NCI-H460 (cell line): ENCODE results near the gene SBNO2. TPM values are rescaled to one million over a fixed set of nuclear protein-coding genes. Genes with fewer than 3 reads are reported as not detected.

Source experiments
- DNase-seq: peaks from one replicate; pipeline ENCODE4 v3.0.0-alpha.2; 2016; ENCODE audit warnings: low read depth; ENCODE audit errors: extremely low read depth
- total RNA-seq: library from RNA; depleted of rRNA; stranded (reverse); fragments of >200 nt; shearing (Covaris generic); gene quantifications from 2 replicates; pipeline ENCODE4 v1.2.3, GENCODE V29; 2014

Gene SBNO2
- total RNA-seq, 1 experiment from 2014 or later, result 28.0 TPM

- peak; percentile 95 for DNase-seq
These were observed 78.9 kb downstream of the SBNO2 start, which contains the start of gene POLR2E for GRCh38 chr19:1094978-1095701. TSS of gene POLR2E (minus strand) at chr19:1095375. CDS start at chr19:1095315, 60 bp downstream.

DNA sequence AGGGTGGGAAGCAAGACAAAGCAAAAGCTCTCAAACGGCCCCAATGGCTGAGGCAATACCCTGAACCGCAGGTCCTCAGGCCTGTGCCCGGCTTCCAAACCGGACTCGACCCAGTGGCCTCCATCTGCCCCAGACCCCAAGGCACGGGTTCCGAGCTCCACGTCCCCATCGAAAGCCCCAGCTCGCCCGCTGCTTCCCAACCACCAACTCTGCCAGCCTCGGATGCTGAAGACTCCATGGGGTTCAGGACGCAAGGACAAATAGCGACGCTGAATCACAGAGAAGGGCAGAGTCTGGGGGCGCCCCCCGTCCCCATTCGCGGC, 79.5 kb downstream of the SBNO2 start:
- DNase-seq, result no peak

DNA sequence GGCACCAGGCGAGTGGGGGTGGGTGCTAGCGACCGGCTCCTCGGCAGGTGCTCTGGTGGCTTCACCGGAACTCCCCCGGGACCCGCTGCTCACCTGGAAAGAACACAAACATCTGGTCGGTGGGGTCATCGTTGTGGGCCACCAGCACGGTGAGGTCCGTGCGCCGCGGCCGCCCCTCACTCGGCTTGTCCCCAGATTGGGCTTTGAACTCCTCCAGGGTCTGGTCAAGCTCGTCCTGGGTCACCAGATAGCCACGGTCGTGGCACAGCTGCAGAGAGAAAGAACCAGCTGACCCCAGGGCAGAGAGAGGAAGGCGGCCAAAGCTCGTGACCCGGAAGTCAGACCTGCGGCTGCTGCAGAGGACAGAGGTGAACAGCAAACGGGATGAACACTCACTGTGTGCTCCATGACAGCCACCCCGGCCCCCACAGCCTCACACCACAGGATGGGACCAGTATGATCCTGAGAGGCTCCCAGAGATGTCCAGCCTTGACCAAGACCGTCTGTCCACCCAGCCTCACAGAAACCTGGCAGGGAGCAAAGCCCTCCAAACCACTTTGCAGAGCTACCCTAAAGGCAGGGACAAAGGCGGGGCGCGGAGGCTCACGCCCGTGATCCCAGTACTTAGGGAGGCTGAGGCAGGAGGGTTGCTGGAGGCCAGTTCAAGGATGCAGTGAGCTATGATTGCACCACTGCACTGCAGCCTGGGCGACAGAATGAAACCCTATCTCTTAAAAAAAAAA, 80.1 kb downstream of the SBNO2 start:
- DNase-seq, result no peak

DNA sequence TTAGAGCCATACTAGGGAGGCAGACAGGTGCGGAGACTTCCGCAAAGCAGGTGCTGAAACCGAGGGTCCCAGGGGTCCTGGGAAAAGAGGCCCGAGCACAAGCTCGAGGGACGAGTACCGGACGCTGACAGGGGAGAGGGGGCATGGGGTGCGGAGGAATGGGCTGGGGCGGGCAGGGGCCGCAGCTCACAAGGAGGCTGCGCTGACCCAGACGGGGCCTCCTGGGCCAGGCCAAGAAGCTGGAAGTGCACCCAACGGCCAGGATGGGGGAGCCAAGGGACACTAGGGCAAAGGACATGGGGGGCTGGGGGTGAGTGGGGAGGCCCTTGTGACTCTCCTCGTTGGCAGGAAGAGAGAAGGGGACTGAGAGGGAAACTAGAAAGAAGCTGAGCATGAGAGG, 80.7 kb downstream of the SBNO2 start:
- no peak for DNase-seq

DNA sequence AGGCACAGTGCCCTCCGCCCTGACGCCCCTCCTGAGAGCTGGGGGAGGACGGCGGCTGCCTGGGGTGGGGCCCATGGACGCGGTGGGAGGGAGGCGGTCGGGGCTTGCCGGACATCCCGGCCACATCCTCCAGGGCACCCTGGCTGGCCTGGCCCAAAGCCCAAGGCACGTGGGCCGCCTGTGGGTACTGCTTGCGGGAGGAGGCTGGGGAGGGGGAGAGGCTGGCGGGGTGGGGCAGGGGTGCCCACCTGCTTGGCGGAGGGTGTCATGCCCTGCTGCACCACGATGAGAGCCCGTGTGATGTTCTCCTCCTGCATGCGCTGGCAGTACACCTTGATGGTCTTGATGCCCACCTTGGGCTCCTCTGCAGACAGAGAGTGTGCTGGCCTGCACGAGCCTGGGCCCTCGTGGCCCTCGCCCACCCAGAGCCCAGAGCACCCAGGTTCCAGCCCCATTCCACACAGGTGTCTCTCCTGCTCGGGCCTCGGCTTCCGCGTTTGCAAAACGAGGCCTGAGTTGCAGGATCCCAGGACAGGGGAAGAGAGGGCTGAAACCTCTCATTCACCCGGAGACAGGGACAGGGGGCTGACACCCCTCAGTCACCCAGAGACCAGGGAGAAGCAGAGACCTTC, 82.4 kb downstream of the SBNO2 start:
- no peak for DNase-seq

- DNase-seq, result no peak
These were observed 83.1 kb downstream of the SBNO2 start for GRCh38 chr19:1090731-1091543.

- DNase-seq, result no peak
These were observed 84.2 kb downstream of the SBNO2 start for GRCh38 chr19:1089891-1090290.

DNA sequence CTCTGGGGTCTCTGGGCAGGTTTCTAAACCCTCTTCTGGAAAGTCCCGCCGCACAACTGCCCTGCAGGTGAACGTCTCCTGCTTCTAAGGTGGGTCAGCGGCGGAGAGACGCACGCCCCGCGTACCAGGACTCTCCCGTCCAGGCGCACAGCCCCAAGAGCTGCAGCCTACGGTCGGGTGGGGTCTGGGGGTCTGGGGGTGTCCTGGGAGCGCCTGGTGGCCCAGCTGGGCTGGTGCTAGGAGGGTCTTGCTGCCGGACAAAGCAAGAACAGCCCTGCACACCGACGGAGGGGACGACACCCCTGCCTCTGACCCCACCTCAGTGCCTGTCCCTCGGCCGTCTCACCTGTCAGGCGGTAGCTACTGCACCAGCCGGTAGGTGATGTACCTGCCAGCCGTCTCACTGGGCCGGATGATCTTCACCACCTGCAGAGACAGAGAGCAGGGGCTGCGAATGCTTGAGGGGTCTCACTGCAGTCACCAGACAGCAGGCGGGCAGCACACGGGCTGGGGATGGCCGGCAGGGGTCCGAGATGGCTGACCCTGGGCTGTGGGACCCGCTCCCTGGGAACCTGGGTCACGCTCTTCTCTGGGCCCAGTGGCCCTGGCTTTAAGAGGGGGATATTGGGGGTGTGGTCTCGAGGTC, 84.8 kb downstream of the SBNO2 start:
- DNase-seq, result no peak

GRCh38 chr19:1088416-1089010, 85.6 kb downstream of the SBNO2 start:
- no peak for DNase-seq

GRCh38 chr19:1087813-1088415, 86.2 kb downstream of the SBNO2 start:
- DNase-seq, result no peak

DNA sequence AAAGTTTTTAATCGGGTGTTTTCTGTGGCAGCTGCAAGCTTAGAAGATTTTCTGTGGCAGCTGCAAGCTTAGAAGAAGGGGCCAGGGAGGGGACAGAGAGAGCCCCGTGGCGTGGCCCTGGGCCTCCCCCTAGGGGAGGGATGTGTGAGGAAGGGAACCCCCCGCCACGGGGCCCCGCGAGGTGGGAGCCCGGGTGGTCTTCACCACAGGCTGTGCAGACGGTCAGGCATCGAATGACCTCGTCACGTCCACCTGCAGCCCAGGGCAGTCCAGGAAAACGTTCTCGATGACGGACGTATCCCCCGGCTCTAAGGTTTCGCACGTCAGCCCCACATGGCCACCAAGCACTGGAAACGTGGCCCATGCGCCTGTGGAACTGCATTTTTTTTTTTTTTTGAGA, 87.5 kb downstream of the SBNO2 start:
- no peak for DNase-seq

DNA sequence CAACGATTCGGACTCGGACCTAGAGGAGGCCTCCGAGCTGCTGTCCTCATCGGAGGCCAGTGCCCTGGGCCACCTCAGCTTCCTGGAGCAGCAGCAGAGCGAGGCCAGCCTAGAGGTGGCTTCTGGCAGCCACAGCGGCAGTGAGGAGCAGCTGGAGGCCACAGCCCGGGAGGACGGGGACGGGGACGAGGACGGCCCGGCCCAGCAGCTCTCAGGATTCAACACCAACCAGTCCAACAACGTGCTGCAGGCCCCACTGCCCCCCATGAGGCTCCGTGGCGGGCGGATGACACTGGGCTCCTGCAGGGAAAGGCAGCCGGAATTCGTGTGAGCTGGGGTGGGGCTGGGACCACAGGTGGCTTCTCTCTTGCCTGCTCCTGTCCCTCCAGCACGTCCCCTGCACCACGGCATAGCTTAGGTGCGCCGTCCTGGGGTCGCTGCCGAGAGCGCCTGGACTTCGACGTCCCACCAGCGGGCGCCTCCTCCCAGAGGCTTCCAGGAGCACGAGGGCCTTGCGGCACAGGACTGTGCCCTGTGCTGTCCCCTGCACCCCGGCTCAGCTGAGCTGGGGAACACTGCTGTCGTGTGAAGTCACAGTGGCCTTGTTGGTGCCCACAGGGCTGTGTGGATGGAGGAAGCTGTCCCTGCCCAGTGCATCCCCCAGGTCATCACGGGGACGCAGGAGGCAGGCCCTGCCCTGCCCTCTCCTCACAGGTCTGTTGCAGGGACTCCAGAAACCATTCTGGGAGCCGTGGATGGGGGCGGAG, 88.2 kb downstream of the SBNO2 start:
- DNase-seq, result no peak

DNA sequence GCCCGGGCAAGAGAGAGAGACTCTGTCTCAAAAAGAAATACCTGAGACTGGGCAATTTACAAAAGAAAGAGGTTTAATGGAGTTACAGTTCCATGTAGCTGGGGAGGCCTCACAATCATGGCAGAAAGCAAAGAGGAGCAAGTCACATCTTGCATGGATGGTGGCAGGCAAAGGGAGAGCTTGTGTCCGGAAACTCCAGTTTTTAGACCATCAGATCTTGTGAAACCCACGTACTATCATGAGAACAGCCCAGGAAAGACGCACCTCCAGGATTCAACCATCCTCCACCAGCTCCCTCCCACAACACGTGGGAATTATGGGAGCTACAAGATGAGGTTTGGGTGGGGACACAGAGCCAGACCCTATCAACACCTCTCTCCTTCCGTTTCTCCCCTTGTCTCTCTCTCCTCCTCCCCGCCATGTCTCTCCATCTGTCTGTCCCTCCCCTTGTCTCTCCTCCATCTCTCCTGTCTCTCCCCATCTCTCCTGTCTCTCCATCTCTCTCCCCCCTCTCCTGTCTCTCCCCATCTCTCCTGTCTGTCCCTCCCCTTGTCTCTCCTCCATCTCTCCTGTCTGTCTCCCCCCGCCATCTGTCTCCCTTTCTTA, 88.9 kb downstream of the SBNO2 start:
- no peak for DNase-seq

DNA sequence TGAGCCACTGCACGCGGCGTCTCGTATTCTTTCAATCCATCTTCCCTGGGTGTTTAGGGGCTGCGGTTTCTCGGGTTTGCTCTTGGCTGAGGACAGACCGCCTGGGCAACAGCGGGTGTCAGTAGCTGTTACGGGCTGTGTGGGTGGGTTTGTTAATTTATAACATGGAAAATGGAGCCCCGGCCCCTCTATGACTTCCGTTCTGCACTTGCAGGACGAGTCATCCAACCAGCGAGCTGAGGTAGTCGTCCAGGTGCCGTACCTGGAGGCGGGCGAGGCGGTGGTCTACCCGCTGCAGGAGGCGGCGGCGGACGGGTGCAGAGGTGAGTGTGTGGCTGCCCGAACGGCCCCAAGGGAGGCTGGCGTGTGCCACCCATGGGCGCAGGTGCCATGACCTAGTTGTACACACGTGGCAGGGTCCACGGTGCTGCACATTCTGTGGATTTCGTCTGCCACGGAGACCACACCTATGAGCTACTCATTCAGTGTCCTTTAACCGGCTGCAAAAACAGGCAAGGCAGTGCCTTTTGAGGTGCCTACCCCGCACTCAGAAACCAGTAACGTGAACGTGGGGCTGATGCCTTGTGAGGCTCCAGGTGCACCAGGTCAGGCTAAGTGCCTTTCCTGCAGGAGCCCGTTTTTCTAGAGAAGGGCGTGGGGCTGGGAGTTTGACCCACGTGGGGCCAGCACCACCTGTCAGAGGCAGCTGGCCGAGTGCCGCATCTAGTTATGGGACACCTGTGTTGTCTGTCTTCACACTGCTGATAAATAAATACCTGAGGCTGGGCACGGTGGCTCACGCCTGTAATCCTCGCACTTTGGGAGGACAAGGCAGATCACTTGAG, 89.8 kb downstream of the SBNO2 start:
- no peak for DNase-seq

DNA sequence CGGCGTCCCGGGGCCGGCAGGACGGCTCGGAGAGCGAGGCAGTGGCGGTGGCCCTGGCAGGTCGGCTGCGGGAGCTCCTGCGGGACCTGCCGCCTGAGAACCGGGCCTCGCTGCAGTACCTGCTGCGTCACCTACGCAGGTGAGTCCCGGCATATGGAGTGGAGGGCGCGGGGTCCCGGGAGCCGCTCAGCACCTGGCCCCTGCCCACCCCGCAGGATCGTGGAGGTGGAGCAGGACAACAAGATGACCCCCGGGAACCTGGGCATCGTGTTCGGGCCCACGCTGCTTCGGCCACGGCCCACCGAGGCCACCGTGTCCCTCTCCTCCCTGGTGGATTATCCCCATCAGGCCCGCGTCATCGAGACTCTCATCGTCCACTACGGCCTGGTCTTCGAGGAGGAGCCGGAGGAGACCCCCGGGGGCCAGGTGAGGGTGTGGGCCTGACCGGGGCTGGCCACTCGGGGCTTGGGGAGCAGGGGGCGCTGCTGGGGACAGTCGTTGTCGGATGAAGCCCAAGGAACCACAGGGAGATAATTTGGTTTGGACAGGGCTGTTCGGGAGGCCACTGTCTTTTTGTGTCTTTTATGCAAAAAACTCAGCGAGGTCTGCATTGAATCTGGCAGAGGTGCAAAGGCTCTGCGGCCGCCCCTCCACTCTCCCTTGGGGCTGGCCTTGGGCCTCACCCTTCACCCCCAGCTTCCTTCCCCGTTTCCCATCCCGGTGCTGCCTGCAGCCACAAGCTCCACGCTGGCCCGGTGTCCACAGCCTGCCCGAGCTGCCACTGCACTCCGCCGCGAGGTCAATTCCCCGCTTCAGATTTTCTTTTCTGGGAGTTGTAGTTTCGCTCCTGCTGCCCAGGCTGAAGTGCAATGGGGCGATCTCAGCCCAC, 90.9 kb downstream of the SBNO2 start:
- DNase-seq, result no peak

DNA sequence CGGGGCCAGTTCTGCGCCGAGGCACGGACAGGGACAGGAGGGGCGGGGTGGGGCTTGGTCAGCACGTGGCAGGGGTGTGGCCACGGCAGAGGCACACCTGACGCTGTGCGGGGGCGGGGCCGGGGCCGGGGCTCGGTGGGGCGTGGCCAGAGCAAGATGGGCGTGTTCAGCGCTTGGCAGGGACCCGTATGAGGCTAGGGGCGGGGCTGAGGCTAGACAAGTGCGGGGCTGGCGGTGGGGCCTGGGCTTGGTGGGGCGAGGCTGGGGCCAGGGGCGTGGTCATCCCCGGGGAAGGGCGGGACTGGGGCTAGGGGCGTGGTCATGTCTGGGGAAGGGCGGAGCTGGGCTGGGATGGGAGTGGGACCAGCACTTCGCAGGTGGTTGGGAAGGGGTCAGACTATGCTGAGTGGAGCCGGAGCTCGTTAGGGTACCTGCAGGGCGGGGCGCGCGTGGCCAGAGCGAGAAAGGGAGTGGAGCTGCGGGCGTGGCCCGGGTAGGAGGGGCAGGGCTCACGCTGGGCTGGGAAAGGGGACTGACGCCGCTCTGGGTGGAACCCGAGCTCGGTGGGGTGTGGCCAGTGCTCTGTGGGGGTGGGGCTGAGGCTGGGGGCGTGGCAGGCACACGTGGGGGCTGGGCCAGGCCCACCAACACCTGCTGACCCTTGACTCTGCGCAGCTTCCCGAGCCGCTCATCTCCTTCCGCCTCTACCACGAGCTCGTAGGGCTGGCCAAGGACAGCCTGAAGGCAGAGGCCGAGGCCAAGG, 91.7 kb downstream of the SBNO2 start:
- DNase-seq, result peak; percentile 69
